ENCODE data around the gene PNCK.

Gene PNCK

DNA sequence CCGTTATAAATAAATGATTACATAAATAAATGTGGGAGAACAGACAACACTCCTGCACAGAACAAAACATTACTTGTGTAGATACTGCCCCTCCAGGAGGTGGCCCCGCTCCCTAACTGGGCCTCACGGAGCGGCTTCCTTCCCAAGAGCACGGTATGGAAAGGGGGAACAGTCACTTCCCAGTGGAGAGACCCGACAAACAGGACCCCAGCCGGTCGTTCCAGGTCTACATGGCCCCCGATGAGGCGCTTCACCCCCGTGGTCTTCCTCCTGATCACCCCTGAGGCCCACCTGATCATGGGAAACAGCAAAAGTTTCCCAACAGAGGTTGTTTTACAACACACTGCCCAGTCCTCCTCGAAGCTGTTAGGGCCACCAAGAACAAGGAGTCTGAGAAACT lies 7.6 kb upstream of the PNCK start:
- peak; percentile 12 for DNase-seq
- Histone ChIP-seq H3K4me3 (ENCODE audit: low read depth, low read length) (no peak overlapping the region), H3K27me3 (ENCODE audit: insufficient read depth, low read depth, severe bottlenecking) (peaks cover 12% of the 10 kb centered on the region), H3K36me3 (peaks cover 16% of the 10 kb centered on the region), H3K9me3 (ENCODE audit: severe bottlenecking) (peaks cover 10% of the 10 kb centered on the region), H3K27ac (no peak overlapping the region)
- TF ChIP-seq CTCF (IDR thresholded peaks at IDR 0.05; ENCODE audit: low read depth, low read length) = no peak

GRCh38 chrX:153674219-153674851 lies 722 bp upstream of the PNCK start:
- Histone ChIP-seq H3K9me3 (ENCODE audit: severe bottlenecking) (no peaks in the 10 kb centered on the region), H3K27ac (no peak overlapping the region), H3K4me3 (ENCODE audit: low read depth, low read length) (no peak overlapping the region), H3K27me3 (ENCODE audit: insufficient read depth, low read depth, severe bottlenecking) (peaks cover 33% of the 10 kb centered on the region), H3K36me3 (peaks cover 12% of the 10 kb centered on the region)
- no peak for DNase-seq
- TF ChIP-seq CTCF (IDR thresholded peaks at IDR 0.05; ENCODE audit: low read depth, low read length) = no peak

DNA sequence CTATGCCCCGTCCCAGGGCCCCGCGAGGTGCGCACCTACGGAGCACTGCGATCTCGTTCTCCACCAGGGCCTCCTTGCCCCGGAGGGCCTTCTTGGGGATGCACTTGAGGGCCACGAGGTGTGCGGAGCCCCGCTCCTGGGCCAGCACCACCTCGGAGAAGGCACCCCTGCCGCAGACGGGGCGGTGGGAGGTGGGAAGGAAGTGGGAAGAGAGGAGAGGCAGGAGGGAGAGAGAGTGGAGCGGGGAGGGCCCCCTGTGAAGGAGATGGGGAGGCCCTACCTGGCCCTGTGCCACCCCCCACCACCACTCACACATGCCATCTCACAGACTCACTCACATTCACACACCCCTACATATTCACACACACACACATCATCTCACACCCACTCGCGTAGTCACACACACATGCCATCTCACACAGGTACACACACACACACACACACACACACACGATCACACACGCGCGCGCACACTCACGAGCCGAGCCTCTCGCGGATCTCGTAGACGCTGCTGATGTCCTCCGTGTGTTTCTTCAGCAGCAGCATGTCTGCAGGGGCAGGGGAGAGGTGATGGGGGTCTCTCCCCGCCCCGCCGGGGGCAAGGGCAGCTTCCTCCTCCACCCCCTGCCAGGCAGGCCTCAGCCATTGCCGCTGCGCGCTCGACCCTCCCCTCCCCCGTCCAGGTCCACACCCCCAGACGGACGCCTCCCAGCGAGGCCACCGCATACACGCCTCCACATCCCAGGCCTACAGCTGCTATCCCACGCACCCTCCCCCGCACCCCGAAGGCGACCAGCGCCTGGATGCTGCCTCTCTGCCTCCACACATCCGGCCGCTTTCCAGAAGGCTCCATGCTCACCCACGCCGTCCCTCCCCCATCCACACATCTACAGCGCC lies 834 bp downstream of the PNCK start:
- no peaks in the 10 kb centered on the region for H3K9me3 ChIP-seq (ENCODE audit: severe bottlenecking)
- H3K4me3 ChIP-seq (ENCODE audit: low read depth, low read length) = no peak overlapping the region
- peaks cover 31% of the 10 kb centered on the region for H3K27me3 ChIP-seq (ENCODE audit: insufficient read depth, low read depth, severe bottlenecking)
- TF ChIP-seq CTCF (IDR thresholded peaks at IDR 0.05; ENCODE audit: low read depth, low read length) = no peak
- H3K27ac ChIP-seq = no peak overlapping the region
- peaks cover 12% of the 10 kb centered on the region for H3K36me3 ChIP-seq
- peak; percentile 54 for DNase-seq

DNA sequence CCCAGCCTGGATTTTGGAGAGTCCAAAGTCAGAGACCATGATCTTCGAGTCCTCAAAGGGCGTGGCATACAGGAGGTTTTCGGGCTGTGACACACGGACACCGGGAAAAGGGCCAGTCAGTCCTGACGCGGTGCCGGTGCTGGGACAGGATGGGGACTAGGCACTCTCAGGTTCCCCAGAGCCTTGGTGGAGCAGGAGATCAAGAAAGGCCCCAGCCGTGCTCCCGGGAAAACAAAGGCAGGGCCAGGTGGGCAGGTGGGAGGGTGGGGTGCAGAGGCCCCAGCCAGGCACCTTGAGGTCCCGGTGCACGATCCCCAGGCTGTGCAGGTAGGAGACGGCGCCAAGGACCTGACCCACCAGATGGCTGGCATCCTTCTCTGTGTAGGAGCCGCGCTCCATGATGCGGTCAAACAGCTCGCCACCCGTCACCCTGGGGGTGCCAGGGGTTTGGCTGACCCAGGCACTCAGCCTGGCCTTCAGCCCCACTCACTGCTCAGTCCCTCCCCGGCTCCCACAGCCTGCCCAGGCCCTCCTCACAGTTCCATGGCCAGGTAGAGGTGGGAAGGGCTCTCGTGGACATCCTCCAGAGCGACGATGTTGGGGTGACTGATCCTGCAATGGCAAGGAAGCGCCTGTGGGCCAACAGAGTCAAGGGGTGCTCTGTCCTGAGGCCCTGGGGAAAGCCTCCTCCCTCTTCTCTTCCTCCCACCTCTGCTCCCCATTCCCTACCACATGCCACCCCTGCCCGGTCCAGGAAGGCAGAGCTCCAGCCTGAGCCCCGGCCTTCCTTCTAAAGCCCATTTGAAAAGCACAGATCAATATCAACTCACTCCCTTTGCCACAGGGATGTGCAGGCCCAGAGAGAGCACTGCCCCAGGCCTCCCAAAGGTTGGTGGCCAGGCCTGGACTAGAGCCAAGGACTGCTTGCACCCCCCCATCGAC lies 1.8 kb downstream of the PNCK start:
- Histone ChIP-seq H3K27me3 (ENCODE audit: insufficient read depth, low read depth, severe bottlenecking) (peaks cover 31% of the 10 kb centered on the region), H3K27ac (no peak overlapping the region), H3K4me3 (ENCODE audit: low read depth, low read length) (no peak overlapping the region), H3K9me3 (ENCODE audit: severe bottlenecking) (no peaks in the 10 kb centered on the region), H3K36me3 (peaks cover 12% of the 10 kb centered on the region)
- TF ChIP-seq CTCF (IDR thresholded peaks at IDR 0.05; ENCODE audit: low read depth, low read length) = no peak
- no peak for DNase-seq

GRCh38 chrX:153670748-153671588 lies 2.6 kb downstream of the PNCK start:
- DNase-seq = no peak
- Histone ChIP-seq H3K4me3 (ENCODE audit: low read depth, low read length) (no peak overlapping the region), H3K36me3 (peaks cover 12% of the 10 kb centered on the region), H3K27ac (no peak overlapping the region), H3K27me3 (ENCODE audit: insufficient read depth, low read depth, severe bottlenecking) (peaks cover 31% of the 10 kb centered on the region), H3K9me3 (ENCODE audit: severe bottlenecking) (no peaks in the 10 kb centered on the region)
- TF ChIP-seq CTCF (IDR thresholded peaks at IDR 0.05; ENCODE audit: low read depth, low read length) = no peak
